AG10803 (cell line): Measurements from ENCODE around the gene SMO.

Experiments
- DNase-seq: peaks from one replicate; pipeline ENCODE4 v3.0.0; 2010; ENCODE audit warnings: low read depth
- H3K4me3 ChIP-seq: 2 replicates; pipeline ENCODE4 v1.5.1; 2011; ENCODE audit warnings: mild to moderate bottlenecking, low read length, control low read depth
- TF ChIP-seq, protein P1 (sequence below): conservative IDR thresholded peaks from 2 replicates; pipeline ENCODE4 v1.5.1; 2011; ENCODE audit warnings: mild to moderate bottlenecking, low read length, control low read depth, inconsistent platforms

Gene SMO

DNA sequence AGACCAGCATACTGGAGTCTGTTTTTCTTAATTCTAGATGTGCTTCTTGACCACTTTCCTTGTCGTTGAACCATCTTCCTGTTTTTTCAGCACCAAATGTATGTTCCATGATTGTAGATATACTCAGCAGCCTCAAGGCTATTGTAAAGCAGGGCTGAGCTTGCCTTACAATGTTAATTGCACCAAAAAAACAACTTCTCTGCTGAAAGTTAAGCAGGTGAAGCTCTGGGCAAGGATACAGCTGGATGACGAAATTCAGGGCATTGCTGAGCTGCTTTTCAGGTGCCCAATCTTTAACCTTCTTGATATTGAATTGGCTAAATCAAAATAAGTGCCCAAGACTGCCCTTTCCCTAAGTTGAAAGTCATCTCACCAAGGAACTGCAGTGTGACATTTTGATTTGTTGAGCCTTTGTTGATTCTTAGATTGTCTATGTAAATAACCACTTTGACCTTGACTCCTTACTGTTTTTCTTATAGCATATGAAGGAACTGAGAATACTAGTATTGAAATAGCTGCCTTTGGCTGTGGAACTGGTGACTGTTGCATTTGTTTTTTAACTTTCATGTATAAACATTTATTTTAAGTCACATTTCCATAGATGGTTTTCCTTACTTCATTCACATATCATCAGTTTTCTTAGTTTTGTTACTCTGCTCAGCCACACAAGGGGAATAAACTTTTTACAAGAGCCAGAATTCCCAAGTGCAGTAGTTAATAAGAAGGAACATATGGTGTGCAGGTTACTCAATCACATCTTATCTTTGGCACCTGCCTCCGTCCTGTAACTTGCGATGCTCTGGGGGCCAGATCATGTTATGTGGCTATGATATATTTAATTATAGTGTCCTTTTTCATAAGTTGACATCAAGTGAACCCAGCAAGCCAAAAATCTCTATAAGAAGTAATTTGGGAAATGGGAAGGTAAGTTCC lies 39.5 kb downstream of the SMO start:
- no peak overlapping the region for H3K4me3 ChIP-seq
- TF ChIP-seq, protein P1, sequence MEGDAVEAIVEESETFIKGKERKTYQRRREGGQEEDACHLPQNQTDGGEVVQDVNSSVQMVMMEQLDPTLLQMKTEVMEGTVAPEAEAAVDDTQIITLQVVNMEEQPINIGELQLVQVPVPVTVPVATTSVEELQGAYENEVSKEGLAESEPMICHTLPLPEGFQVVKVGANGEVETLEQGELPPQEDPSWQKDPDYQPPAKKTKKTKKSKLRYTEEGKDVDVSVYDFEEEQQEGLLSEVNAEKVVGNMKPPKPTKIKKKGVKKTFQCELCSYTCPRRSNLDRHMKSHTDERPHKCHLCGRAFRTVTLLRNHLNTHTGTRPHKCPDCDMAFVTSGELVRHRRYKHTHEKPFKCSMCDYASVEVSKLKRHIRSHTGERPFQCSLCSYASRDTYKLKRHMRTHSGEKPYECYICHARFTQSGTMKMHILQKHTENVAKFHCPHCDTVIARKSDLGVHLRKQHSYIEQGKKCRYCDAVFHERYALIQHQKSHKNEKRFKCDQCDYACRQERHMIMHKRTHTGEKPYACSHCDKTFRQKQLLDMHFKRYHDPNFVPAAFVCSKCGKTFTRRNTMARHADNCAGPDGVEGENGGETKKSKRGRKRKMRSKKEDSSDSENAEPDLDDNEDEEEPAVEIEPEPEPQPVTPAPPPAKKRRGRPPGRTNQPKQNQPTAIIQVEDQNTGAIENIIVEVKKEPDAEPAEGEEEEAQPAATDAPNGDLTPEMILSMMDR, result no peak
- DNase-seq, result no peak

DNA sequence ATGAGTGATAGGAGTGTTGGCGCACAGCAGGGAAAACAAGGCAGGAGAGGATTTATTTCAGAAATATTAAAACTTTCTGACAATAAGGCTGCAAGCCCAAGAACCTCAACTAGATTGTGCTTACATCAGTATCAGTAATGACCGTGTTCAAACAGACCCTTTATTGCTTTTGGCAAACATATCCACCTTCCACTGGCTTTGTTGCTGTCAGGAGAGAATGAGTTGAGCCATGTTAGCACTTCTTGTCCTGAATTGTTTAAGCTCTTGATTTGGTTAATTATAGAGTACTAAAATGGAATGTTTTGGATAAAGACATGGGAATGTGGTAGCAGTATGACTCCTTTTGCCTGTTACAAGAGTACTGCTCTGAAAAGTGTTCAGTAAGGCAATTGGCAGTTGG lies 40.2 kb downstream of the SMO start:
- TF ChIP-seq, protein P1, result no peak
- no peak for DNase-seq
- H3K4me3 ChIP-seq, result no peak overlapping the region

DNA sequence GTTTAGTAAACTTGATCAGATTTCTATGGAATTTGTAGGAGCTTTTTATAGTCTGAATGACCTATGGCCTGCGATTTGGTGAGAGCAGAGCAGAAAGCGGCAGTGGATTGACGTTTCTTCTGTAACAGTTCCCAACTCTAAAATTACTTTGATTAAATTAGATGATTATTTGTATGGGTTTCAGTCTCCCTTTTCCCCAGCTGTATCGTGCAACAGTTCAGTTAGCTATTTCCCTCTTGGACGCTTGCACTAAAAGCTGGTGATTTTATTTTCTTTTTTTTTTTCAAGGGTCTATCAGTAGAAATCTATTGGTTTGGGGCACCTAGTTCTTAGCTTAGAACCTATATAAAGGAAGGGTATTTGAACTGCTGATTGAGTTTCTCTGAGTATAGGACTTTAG lies 43.2 kb downstream of the SMO start:
- no peak for DNase-seq
- TF ChIP-seq, protein P1, result no peak
- no peak overlapping the region for H3K4me3 ChIP-seq

DNA sequence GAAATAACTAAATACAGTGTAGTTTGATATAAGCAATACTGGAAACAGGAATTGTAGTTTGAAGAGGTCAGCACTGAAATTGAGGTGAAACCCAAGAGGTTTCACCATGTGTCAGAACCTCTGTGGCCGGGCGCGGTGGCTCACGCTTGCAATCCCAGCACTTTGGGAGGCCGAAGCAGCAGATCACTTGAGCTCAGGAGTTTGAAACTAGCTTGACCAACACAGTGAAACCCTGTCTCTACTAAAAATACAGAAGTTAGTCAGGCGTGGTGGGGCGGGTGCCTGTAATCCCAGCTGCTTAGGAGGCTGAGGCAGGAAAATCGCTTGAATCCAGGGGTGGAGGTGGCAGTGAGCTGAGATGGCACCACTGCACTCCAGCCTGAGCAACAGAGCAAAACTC lies 50.1 kb downstream of the SMO start:
- TF ChIP-seq, protein P1, result no peak
- H3K4me3 ChIP-seq, result no peak overlapping the region
- no peak for DNase-seq

DNA sequence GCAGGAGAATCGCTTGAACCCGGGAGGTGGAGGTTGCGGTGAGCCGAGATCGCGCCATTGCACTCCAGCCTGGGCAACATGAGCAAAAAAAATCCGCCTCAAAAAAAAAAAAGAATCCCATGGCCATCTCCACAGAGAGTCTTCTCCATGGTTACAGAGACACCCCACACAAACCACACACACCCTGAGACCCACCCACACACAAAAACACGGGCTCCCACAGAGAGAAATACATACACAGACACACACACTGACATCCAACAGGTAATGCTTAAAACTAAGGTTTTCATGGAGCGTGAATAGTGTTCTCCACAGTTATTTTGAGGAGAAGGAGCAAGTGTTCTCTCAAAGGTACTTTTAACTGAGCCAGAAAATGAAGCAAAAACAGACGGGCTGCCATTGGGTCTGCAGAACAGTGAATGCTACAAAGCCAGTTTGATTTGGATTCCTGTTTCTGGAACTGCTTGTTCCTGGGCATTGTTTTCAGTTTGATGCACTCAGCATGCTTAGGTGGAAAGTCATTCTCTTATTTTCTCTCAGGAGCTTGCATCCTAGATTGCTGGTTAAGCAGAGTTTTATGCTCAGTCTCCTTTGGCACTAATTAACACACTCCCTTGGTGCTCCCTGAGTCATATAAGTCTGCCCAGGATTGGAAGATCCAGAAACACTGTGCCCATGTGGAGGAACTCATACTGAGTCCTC lies 51.8 kb downstream of the SMO start:
- TF ChIP-seq, protein P1, result no peak
- DNase-seq, result peak; percentile 16

DNA sequence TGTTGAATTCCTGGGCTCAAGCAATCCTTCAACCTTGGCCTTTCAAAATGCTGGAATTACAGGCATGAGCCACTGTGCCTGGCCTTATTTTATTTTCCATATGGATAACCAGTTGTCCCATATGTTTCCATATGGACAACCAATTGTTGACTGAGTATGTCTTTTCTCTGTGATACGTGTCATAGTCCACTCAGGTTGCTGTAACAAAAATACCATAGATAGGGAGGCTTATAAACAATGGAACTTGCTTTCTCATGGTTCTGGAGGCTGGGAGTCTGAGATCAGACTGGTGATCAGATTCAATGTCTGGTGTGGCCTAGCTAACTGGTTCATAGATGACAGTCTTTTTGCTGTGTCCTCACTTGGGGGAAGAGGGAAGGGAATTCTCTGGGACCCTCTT lies 55.8 kb downstream of the SMO start:
- H3K4me3 ChIP-seq, result no peak overlapping the region
- no peak for DNase-seq
- TF ChIP-seq, protein P1, result no peak

More for the DNA sequence above, 51.8 kb downstream of the SMO start:
- no peak overlapping the region for H3K4me3 ChIP-seq
